B cell (primary cell): Measurements from ENCODE around the gene TGM6. TPM values are rescaled to one million over a fixed set of nuclear protein-coding genes. Genes with fewer than 3 reads are reported as not detected.

ENCODE experiments used
- ATAC-seq: fragments of 200-7000 bp; cut with Tn5 transposase; one replicate; pipeline ENCODE4 v1.10.0; 2021; ENCODE audit warnings: low read depth, mild to moderate bottlenecking, moderate number of reproducible peaks, moderate library complexity
- CTCF ChIA-PET: fragments of 350-600 bp; sonication (Branson Sonifier 250); formaldehyde crosslinking; loops from one replicate; lab custom pipeline; 2021; ENCODE audit warnings: antibody characterized with exemption, inconsistent platforms; lab: Charles Lee
- POLR2A ChIA-PET: fragments of 350-600 bp; sonication (Branson Sonifier 250); formaldehyde crosslinking; loops from one replicate; lab custom pipeline; 2021; ENCODE audit warnings: antibody characterized with exemption; lab: Charles Lee
- DNase-seq: peaks from one replicate; pipeline ENCODE4 v3.0.0; 2013
- H2AFZ ChIP-seq: 2 replicates; pipeline ENCODE4 v1.6.1; 2012; ENCODE audit warnings: mild to moderate bottlenecking, low read depth, low read length; ENCODE audit not compliant: insufficient read depth, poor library complexity, severe bottlenecking
- H3K27ac ChIP-seq, 2 donors: 1 replicate in 1 of 2; 2 replicates in 1 of 2; pipeline ENCODE4 v1.5.1; 2012 to 2013; ENCODE audit warnings: low read length in 2 of 2, mild to moderate bottlenecking in 2 of 2, moderate library complexity in 1 of 2
- H3K27me3 ChIP-seq, 4 experiments: fragments of 200-600 bp in 1 of 4; sonication (generic) in 1 of 4; replicated peaks in 1 of 4; 1 replicate in 2 of 4; 2 replicates in 2 of 4; pipeline versions ENCODE4 v1.6.1 to v1.7.0; 2013 to 2016; ENCODE audit warnings: low read length in 3 of 4, mild to moderate bottlenecking in 2 of 4, mixed read lengths in 1 of 4, moderate library complexity in 1 of 4; ENCODE audit not compliant: insufficient read depth in 4 of 4, control insufficient read depth in 3 of 4; ENCODE audit errors: control extremely low read depth in 1 of 4
- H3K36me3 ChIP-seq, 2 experiments: replicated peaks in 1 of 2; 1 replicate in 1 of 2; 2 replicates in 1 of 2; pipeline versions ENCODE4 v1.6.1 to v1.7.1; 2013; ENCODE audit warnings: low read length in 1 of 2; ENCODE audit not compliant: insufficient read depth in 2 of 2, control insufficient read depth in 1 of 2; ENCODE audit errors: control extremely low read depth in 1 of 2, extremely low read depth in 1 of 2
- H3K4me1 ChIP-seq, 2 donors: fragments of 200-600 bp in 1 of 2; sonication (generic) in 1 of 2; 1 replicate in 1 of 2; 2 replicates in 1 of 2; pipeline versions ENCODE4 v1.5.1 to v1.6.1; 2013 to 2017; ENCODE audit warnings: low read length in 2 of 2; ENCODE audit not compliant: control insufficient read depth in 2 of 2, insufficient read depth in 2 of 2
- H3K4me2 ChIP-seq: replicated peaks from 2 replicates; pipeline ENCODE3; 2012; ENCODE audit warnings: mild to moderate bottlenecking, low read depth, low read length; ENCODE audit not compliant: poor library complexity, severe bottlenecking
- H3K4me3 ChIP-seq, 5 experiments: fragments of 200-600 bp in 1 of 5; sonication (generic) in 1 of 5; 1 replicate in 3 of 5; 2 replicates in 2 of 5; pipeline versions ENCODE4 v1.5.1 to v1.7.0; 2011 to 2016; ENCODE audit warnings: low read length in 4 of 5, mild to moderate bottlenecking in 4 of 5, low read depth in 2 of 5, control low read depth in 1 of 5, moderate library complexity in 1 of 5; ENCODE audit not compliant: insufficient read depth in 1 of 5; ENCODE audit errors: control extremely low read depth in 1 of 5, extremely low read depth in 1 of 5
- H3K79me2 ChIP-seq: fragments of 200-600 bp; sonication (generic); one replicate; pipeline ENCODE4 v1.6.0; 2016; ENCODE audit warnings: low read length; ENCODE audit not compliant: control insufficient read depth, insufficient read depth
- H3K9ac ChIP-seq: fragments of 200-600 bp; sonication (generic); 2 replicates; pipeline ENCODE4 v1.6.1; 2017; ENCODE audit warnings: mild to moderate bottlenecking, low read length, moderate library complexity
- H3K9me3 ChIP-seq, 3 donors: one replicate each; pipeline versions ENCODE4 v1.6.1 to v1.7.1; 2013; ENCODE audit warnings: low read length in 2 of 3; ENCODE audit not compliant: control insufficient read depth in 2 of 3, insufficient read depth in 1 of 3; ENCODE audit errors: control extremely low read depth in 1 of 3
- H4K20me1 ChIP-seq: 2 replicates; pipeline ENCODE4 v1.6.0; 2012; ENCODE audit warnings: mild to moderate bottlenecking, low read length; ENCODE audit not compliant: insufficient read depth, control insufficient read depth, poor library complexity, severe bottlenecking
- H3K27ac Mint-ChIP-seq: one replicate; pipeline ENCODE4 v1.8.0; 2021; ENCODE audit warnings: mixed read lengths
- H3K27me3 Mint-ChIP-seq: one replicate; pipeline ENCODE4 v1.8.0; 2021; ENCODE audit warnings: mixed read lengths
- H3K4me1 Mint-ChIP-seq: one replicate; pipeline ENCODE4 v1.8.0; 2021; ENCODE audit warnings: mixed read lengths
- H3K4me3 Mint-ChIP-seq: one replicate; pipeline ENCODE4 v1.8.0; 2021; ENCODE audit warnings: mixed read lengths
- H3K9me3 Mint-ChIP-seq: one replicate; pipeline ENCODE4 v1.8.0; 2022; ENCODE audit warnings: mixed read lengths; ENCODE audit not compliant: insufficient read depth
- CTCF ChIP-seq: fragments of 200-600 bp; IDR thresholded peaks from one replicate; pipeline ENCODE4 v1.8.0; 2022; ENCODE audit warnings: antibody characterized with exemption, mild to moderate bottlenecking
- EZH2 ChIP-seq: IDR thresholded peaks from 2 replicates; pipeline ENCODE4 v1.6.1; 2012; ENCODE audit warnings: borderline replicate concordance, low read depth, mild to moderate bottlenecking, moderate library complexity, low read length; ENCODE audit not compliant: insufficient read depth, poor library complexity, severe bottlenecking
- WGBS: methylation state at CpG from one replicate; pipeline ENCODE4 v1.1.5; 2013; ENCODE audit warnings: missing lambda C conversion rate; ENCODE audit not compliant: insufficient coverage; 5-methylcytosine and 5-hydroxymethylcytosine counted together
- intact Hi-C: fragments of 100-400 bp; cut with micrococcal nuclease; formaldehyde crosslinking; loops from one replicate; pipeline ENCODE4 v1.10.0; 2022
- polyA minus RNA-seq: library from RNA; depleted of rRNA, polyadenylated mRNA; stranded (reverse); fragments of >200 nt; gene quantifications from 2 replicates; pipeline ENCODE4 v1.2.3, GENCODE V29; 2012
- polyA plus RNA-seq: library from polyadenylated mRNA; depleted of rRNA; stranded (reverse); fragments of >200 nt; gene quantifications from 2 replicates; pipeline ENCODE4 v1.2.3, GENCODE V29; 2012
- total RNA-seq, 2 donors: library from RNA; stranded (reverse); fragments of 120-200 nt in 1 of 2; gene quantifications; 1 replicate in 1 of 2; 2 replicates in 1 of 2; pipeline versions ENCODE4 v1.2.3 to v1.2.4, GENCODE V29; 2013 to 2022

TGM6 gene
- total RNA-seq (not detected in 2 replicates), polyA plus RNA-seq (not detected in 2 replicates), polyA minus RNA-seq (not detected in 2 replicates)
- total RNA-seq (2013), result not detected

DNA sequence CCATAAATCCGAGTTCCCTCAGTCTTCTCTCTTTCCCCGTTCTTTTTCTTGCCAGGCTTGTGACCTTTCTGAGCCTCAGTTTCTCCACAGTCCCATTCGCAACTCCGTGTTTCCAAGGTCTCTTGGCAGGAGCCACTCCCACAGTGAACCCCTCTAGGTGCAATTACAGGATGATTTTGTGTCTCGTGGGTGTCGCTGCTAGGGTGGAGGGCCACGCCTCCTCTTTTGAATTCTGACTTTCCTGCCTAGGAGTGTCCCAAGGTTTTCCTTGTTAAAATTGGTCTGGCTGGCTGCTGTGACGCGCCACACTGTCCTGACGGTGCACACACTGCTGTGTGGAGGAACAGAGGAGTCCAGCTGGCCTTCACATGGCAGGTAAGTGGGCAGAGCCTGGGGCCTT lies at the start of gene TGM6:
Gene TGM6, plus strand, starts transcription at position 301 of the 400 bp plus-strand sequence. Its CDS starts 68 bp downstream, at position 369.
- no peak for ATAC-seq
- no peak within 1 kb of the TSS for H3K27ac Mint-ChIP-seq
- Histone ChIP-seq H3K27ac (no peak within 1 kb of the TSS), H3K4me3 (no peak within 1 kb of the TSS), H3K9me3 (no peaks in the 10 kb centered on the region), H3K4me2 (no peak within 1 kb of the TSS), H2AFZ (no peak within 1 kb of the TSS), H3K9ac (no peak within 1 kb of the TSS), H3K36me3 (no peaks in the 10 kb centered on the region), H3K4me1 (no peaks in the 10 kb centered on the region), H3K79me2 (no peaks in the 10 kb centered on the region), H3K27me3 (peaks cover 0 to 4% (median 0%) of the 10 kb centered on the region in 4 experiments), H4K20me1 (no peaks in the 10 kb centered on the region)
- DNase-seq, result no peak
- no peaks in the 10 kb centered on the region for H3K9me3 Mint-ChIP-seq
- H3K27me3 Mint-ChIP-seq, result peaks cover 26% of the 10 kb centered on the region
- H3K4me3 Mint-ChIP-seq, result no peak within 1 kb of the TSS
- TF ChIP-seq EZH2, result no peak
- TF ChIP-seq CTCF, result no peak
- WGBS, result 95% methylated on average over 7 of the region's 10 CpGs
- intact Hi-C loops, result no loop called here
- CTCF ChIA-PET, result interaction anchor here (1.0 kb wide), 1 partner anchor 102 kb away, joined by 4 read pairs; no protein-coding TSS in a partner anchor
- H3K4me1 Mint-ChIP-seq, result no peaks in the 10 kb centered on the region
- POLR2A ChIA-PET, result no interaction called here

GRCh38 chr20:2331106-2331505 lies 49.6 kb upstream of the TGM6 start:
- Histone ChIP-seq H3K4me3 (no peak overlapping the region), H2AFZ (no peak overlapping the region), H3K4me2 (no peak overlapping the region), H3K36me3 (no peaks in the 10 kb centered on the region), H3K9me3 (no peaks in the 10 kb centered on the region), H4K20me1 (no peaks in the 10 kb centered on the region), H3K4me1 (no peaks in the 10 kb centered on the region), H3K9ac (no peak overlapping the region), H3K79me2 (no peaks in the 10 kb centered on the region), H3K27ac (no peak overlapping the region), H3K27me3 (peaks cover 0 to 5% (median under 1%) of the 10 kb centered on the region in 4 experiments)
- Mint-ChIP-seq H3K27me3 (peaks cover 16% of the 10 kb centered on the region), H3K27ac (no peak overlapping the region), H3K4me1 (no peaks in the 10 kb centered on the region), H3K9me3 (no peaks in the 10 kb centered on the region), H3K4me3 (no peak overlapping the region)
- intact Hi-C loops, result no loop called here
- TF ChIP-seq CTCF (no peak), EZH2 (no peak)
- ATAC-seq (no peak), DNase-seq (no peak)
- ChIA-PET POLR2A (no interaction called here), CTCF (no interaction called here)
- 89% methylated on average over 5 of the region's 5 CpGs for WGBS
